GM18499 (cell line): ENCODE results near the gene ISM2.

ENCODE experiments used
- ATAC-seq: cut with Tn5 transposase; IDR thresholded peaks from one replicate; pipeline ENCODE4 v1.9.1; 2021; ENCODE audit warnings: moderate number of reproducible peaks; ENCODE audit not compliant: insufficient read depth, unreplicated experiment

The ISM2 gene

DNA sequence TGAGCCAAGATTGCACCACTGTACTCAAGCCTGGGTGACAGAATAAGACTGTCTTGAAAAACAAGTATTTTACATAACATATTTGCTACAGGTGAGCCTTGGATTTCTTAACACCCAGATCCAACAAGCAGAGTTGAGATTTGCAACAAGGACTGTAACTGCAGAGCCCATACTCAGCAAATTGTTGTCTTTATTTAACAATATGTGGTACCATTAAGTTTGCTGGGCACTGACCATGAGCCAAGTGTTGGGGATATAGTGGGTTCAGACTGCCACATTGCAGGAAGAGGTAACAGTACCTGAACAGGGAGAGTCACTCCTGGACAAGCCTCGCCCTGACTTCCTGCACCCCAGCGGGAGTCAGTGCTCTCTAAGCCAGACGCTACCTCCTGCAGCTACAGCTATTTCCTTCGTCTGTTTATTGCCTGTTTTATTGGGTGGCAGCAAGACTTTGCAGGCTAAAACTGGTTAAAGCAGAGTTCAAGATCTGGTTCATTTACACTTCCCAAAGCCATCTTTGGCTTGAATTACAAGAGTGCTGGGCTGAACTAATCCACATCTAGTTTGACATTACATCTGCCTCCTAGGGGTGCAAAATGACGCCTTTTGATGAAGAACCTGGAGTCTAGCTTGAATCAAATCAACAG is 28.3 kb downstream of the ISM2 start:
- no peak for ATAC-seq

DNA sequence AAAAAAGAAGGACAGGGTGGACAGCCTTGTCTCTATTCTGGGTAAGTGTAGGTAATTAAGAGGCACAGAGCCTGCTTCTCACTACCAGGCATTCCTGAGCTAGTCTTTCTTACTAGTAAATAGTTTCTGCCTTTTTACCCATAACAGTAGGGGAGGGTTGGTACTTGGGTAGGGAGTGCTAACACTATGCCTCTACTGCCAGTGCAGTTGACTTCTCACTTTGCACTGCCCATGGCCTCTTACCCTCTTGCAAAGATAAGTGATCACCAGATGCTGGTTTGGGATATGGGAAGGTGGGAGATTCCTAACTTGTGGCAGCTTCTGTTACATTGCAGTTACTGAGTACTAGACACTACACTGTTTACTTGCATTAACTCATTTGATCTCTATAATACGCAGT is 29.1 kb downstream of the ISM2 start:
- no peak for ATAC-seq

- ATAC-seq = no peak
Observed at GRCh38 chr14:77469067-77469505, 29.5 kb downstream of the ISM2 start.

GRCh38 chr14:77467801-77468200 is 30.8 kb downstream of the ISM2 start:
- no peak for ATAC-seq

- no peak for ATAC-seq
Observed at GRCh38 chr14:77459072-77459723, 39.4 kb downstream of the ISM2 start.

- no peak for ATAC-seq
Observed at GRCh38 chr14:77458249-77458950, 40.2 kb downstream of the ISM2 start.

- ATAC-seq = peak; percentile 84
Observed at GRCh38 chr14:77457522-77458248, 40.9 kb downstream of the ISM2 start, which contains the start of the genes AHSA1 and VIPAS39. TSS of gene AHSA1 (plus strand) at chr14:77458093. CDS start at chr14:77458190, 97 bp downstream. TSS of gene VIPAS39 (minus strand) at chr14:77457601. CDS start at chr14:77454102, 3,499 bp downstream.

DNA sequence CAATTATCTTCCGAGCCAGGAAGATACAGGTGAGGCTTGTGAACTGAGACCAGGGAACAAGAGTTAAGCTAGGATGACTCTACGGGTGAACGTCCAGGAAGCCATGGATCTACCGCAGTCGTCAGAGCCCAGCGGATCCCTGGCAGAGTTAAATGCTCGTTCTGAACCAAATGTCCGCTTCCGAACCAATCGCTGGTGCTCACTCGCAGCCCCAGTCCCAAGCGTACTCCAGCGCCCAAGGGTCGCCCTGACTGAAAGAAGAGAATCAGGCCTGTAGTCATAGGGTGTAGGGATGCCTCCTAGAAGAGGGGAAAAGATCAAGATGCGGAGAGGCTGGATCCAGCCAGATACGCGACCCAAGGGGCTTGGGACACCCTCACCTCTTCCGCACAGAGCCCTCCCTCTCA is 41.5 kb downstream of the ISM2 start:
- ATAC-seq = peak; percentile 20

DNA sequence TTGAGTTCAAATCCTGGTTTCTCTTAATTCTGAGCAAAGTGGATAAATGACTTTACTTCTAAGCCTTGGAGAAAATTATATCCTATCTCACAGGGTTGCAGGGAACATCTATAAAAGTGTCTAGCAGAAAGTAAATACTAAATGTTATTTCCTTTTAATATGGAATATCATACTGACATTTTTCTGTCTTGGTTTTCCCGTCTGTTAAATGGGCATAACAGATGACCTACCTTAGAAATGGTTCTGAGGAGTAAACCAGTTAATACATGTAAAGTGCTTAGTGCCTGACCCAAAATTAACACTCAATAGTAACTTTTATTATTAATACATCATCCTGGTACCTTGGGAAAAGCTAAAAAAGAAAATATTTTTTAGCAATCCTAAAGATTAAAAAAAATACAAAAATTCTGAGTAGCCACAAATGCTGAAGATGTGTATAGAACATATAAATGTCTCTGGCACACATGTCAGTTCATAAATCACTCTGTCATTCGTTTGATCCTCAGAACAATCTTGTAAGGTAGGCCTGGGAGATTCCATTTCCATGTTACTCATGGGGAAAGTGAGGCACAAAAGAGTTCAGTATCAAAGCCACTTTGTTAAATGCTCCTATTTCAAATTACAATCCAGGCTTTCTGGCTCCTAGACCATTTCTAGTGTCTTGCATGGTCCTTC is 42.5 kb downstream of the ISM2 start:
- no peak for ATAC-seq

DNA sequence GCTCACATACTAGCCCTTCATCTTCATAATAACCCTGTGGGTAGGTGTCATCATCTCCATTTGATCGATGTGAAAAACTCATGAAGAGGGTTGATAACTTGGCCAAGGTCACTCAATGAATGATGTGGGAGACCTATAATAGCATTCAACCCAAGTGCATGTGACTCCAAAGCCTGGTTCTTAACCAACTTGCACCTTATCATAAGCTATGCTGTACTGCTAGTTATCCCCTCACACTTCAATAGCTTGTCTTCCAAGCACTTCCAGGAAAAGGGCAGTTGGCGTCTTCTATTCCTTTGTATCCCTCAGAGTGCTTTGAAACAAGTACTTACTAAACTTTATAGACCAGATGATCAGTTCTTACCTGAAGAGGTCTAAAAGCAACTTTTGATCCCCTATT is 56.4 kb downstream of the ISM2 start:
- no peak for ATAC-seq

DNA sequence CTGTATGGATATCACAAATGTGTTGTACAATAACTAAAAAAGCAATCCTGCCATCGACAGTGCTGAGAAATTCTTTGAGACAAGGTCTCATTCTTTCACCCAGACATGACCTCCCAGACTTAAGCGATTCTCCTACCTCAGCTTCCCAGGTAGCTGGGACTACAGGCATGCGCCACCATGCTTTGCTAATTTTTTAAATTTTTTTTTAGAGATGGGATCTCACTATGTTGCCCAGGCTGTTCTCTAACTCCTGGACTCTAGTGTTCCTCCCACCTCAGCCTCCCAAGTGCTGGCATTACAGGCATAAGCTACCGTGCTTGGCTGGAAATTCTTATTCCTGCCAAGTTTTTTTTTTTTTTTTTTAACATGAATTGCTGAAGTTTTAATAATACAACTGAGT is 58.8 kb downstream of the ISM2 start:
- ATAC-seq = no peak

DNA sequence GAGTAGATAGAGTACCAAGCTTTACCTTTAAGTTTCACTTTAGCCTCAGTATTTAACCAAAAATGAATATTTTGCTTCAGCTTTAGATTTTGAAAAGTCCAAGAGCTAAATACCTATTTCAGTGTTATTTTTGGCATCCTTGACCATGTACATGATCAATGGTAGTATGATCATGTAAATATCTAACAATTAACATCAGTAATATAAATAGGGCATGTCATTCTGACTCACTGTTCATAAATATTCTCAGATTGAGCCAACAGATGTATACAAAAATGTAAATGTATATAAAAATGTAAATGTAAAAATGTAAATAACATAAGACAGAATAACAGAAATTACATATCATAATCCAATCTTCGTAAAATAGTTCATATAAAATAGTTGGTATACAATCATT is 60.0 kb downstream of the ISM2 start:
- no peak for ATAC-seq

GRCh38 chr14:77436042-77436441 is 62.6 kb downstream of the ISM2 start:
- ATAC-seq = no peak

GRCh38 chr14:77426396-77426795 is 72.2 kb downstream of the ISM2 start:
- ATAC-seq = no peak

- no peak for ATAC-seq
Observed at GRCh38 chr14:77424862-77425261, 73.8 kb downstream of the ISM2 start.
